ENCODE measurements around the gene DNER.

GRCh38 chr2:229733611-229734245, 19.4 kb upstream of the DNER start:
- TF ChIP-seq POLR2AphosphoS5 (IDR thresholded peaks at IDR 0.05; ENCODE audit: low read depth, low read length): no peak
- no peak for TF ChIP-seq CTCF (IDR thresholded peaks at IDR 0.05 in 2 of 3, conservative IDR thresholded peaks at IDR 0.05 in 1 of 3; ENCODE audit: borderline replicate concordance in 1 of 3, insufficient read depth in 1 of 3, low read depth in 2 of 3, low read length in 2 of 3)
- no peak for TF ChIP-seq ZNF274 (IDR thresholded peaks at IDR 0.05; ENCODE audit: low read depth, low read length)
- no peak for TF ChIP-seq SIN3A (IDR thresholded peaks at IDR 0.05; ENCODE audit: low read depth)
- no peak for TF ChIP-seq POLR2A (IDR thresholded peaks at IDR 0.05; ENCODE audit: borderline replicate concordance, extremely low read depth, insufficient read depth, insufficient read length)
- TF ChIP-seq EGR1 (IDR thresholded peaks at IDR 0.05; ENCODE audit: low read depth): no peak
- TF ChIP-seq ATF3 (IDR thresholded peaks at IDR 0.05): no peak
- TF ChIP-seq RAD21 (IDR thresholded peaks at IDR 0.05; ENCODE audit: low read depth): no peak
- no peak for TF ChIP-seq SP1 (IDR thresholded peaks at IDR 0.05; ENCODE audit: low read depth)
- TF ChIP-seq REST (IDR thresholded peaks at IDR 0.05; ENCODE audit: low read depth): no peak
- TF ChIP-seq CBX3 (IDR thresholded peaks at IDR 0.05; ENCODE audit: low read depth): no peak
- TF ChIP-seq ZFX (IDR thresholded peaks at IDR 0.05): no peak
- TF ChIP-seq EZH2 (IDR thresholded peaks at IDR 0.05): no peak
- no peak for TF ChIP-seq JUND (IDR thresholded peaks at IDR 0.05)

All from HCT116 (cell line).